ENCODE data around the gene FAM187B.

- TF ChIP-seq CTCF (IDR thresholded peaks at IDR 0.05) = no peak
- no peak for TF ChIP-seq POLR2A (IDR thresholded peaks at IDR 0.05)
Measured at GRCh38 chr19:35207391-35207871, 21.1 kb downstream of the FAM187B start.
